GM19351 (cell line): ENCODE measurements around the gene SH3D19.
"Not testable (repeated sequence)": the region's sequence is repeated elsewhere in the genome, so short reads cannot be mapped to it uniquely, and the experiment has no call there.

Source experiments
- ATAC-seq: cut with Tn5 transposase; IDR thresholded peaks from one replicate; pipeline ENCODE4 v1.9.1; 2021; ENCODE audit warnings: mild to moderate bottlenecking, moderate library complexity; ENCODE audit not compliant: unreplicated experiment

Gene SH3D19

DNA sequence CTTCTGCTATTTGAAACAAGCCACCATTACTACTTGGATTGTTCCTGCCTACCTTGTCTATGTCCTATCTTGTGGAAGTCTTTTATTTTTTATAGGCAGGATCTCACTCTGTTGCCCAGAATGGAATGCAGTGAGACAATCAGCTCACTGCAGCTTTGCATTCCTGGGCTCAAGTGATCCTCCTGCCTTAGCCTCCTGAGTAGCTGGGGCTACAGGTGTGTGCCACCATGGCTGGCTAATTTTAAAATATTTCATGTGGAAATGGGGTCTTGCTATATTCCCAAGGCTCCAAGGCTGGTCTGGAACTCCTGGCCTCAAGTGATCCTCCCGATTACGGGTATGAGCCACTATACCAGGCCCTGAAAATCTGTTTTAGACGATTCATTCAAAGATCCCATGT lies 218.3 kb downstream of the SH3D19 start:
- no peak for ATAC-seq

DNA sequence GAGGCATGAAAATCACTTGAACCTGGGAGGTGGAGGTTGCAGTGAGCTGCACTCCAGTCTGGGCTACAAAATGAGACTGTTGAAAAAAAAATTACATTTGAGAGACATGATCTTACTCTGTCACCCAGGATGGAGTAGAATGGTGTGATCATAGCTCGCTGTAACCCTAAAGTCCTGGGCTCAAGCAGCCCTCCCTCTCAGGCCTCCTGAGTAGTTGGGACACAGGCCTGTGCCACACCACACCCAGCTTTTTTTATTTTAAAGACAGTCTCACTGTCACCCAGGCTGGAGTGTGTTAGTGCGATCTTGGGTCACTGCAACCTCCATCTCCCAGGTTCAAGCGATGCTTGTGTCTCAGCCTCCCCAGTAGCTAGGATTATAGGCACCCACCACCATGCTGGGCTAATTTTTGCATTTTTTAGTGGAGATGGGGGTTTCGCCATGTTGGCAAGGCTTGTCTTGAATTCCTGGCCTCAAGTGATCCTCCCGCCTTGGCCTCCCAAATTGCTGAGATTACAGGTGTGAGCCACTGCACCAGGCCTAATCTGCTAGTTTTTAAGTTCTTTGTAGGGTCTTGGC lies 219.9 kb downstream of the SH3D19 start:
- no peak for ATAC-seq

DNA sequence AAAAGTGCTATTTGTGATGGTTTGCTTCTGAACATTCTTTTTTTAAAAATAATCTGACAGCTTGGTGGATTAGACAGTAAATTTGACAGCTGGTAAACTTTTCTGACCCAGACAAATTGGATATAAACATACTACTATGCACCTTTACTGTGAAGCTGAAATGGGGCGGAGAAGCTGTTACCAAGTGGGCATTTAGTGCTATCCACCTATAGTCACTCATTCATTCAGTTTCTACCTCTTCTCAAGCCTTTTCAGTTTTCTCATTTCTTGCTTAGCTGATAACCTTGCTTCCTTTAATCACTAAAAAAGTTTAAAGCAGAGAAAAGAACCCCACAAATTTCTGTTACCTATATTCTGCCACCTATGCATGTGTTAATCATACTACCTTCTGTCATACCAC lies 220.8 kb downstream of the SH3D19 start:
- no peak for ATAC-seq

DNA sequence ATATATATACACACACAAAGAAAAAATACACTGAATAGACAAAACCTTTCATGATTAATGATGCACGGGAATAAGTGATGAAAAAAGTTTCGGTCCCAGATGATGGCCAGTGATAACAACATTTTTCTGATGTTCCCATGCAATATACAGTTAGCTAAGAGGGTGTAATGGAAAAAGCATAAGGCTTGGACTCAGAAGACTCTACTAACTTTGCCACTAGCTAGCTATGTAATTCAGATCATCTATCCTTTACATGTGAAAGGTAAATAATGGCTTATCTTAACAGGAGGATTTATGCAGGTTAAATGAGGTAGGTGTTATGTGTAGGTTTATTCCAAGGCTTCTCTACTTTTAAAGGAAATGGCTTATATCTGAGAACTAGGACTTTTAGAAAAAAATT lies 221.6 kb downstream of the SH3D19 start:
- ATAC-seq = no peak

DNA sequence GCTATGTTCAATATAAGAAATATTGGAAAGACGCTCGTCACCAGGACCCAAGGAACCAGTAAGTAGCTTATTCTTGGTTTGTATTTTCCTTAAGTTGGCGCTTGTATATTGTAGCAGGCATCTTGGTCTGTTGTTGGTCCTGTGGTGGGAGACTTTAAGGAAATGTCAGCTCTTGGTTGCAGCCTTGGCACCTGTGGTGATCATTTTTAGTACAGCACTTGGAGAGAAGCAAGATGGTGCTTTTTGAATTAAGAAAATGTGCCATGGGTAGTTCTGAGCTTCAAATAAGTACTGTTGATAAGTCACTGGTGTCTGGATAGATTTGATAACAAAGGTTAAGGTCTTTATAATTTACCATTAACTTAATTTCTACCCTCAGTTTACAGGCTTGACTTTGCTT lies 224.9 kb downstream of the SH3D19 start:
- ATAC-seq = no peak

DNA sequence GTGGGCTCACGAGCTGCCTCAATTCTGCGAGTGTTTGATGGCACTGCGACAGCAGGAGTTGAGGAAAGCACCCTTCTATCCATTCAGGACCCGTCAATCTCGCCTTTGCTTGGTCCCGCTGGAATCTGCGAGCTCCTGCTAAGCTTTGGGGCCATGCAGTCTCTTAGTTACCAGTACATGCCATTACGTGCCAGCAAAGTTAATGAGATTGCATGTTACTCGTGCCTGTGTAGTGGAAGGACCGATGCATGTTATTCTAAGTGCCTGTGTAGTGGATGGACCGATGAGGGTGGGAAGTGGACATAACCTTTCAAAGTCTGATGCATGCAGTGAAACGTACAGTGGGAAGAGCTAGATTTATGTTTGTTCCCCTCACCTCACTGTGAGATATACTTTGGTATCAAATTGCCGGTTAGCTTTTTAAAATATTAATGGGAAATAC lies 225.4 kb downstream of the SH3D19 start:
- no peak for ATAC-seq

DNA sequence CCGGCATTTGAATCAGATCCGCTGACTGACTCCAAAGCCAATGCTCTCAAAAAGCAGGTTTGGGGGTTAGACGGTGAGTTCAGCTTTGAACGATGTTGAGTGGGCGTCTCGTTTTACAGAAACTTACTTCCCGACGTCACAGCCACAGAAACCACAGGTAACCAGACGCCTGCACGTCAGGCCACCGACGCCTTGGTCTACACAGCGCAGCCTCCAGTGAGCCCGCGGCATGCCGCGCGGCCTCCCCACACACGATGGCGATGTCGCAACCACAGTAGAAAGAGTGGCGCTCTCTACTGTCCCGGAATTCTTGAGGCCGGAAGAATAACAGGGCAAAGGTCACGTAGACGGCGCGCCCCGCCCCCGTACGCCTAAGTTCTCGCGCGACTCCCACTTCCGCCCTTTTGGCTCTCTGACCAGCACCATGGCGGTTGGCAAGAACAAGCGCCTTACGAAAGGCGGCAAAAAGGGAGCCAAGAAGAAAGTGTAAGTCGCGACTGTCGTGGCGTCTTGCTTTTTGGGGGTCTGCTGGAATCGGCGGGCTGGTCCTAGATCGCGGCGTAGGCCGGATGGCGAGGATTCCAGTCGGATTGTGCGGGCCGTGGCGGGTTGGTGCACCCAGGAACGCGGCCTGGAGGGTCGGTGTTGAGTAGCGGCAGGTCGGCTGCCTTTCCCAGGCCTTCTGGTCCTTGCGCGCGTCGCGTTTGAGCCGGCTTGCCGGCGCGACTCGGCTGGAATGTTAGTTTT lies 226.0 kb downstream of the SH3D19 start, which contains the start of gene RPS3A:
Gene RPS3A, plus strand, starts transcription at position 400 of the 747 bp plus-strand sequence. Its CDS starts 25 bp downstream, at position 425.
- ATAC-seq = peak; percentile 86

DNA sequence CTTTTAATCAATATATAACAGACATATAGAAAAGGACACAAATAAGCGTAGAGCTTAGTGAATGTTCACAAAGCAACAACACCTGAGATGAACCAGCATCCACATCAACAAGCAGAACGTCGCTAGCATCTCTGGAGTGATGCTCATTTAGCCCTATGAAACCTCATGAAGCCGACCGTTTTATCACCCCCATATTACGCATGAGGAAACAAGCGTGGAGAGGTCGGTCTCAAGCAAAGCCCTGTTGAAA lies 226.5 kb downstream of the SH3D19 start:
- ATAC-seq = no peak

DNA sequence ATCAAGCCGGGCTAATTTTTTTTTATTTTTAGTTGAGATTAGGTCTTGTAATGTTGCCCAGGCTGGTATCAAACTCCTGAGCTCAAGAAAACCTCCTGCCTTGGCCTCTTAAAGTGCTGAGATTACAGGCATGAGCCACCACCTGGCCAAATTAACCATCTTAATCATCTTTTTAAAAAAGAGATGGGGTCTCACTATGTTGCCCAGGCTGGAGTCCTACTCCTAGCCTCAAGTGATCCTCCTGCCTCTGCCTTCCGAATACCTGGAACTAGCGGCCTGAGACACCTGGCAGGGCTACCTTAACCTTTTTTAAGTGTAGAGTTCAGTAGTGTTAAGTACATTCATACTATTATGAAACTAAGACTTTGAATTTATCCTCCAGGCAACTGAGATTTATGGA lies 227.6 kb downstream of the SH3D19 start:
- no peak for ATAC-seq

DNA sequence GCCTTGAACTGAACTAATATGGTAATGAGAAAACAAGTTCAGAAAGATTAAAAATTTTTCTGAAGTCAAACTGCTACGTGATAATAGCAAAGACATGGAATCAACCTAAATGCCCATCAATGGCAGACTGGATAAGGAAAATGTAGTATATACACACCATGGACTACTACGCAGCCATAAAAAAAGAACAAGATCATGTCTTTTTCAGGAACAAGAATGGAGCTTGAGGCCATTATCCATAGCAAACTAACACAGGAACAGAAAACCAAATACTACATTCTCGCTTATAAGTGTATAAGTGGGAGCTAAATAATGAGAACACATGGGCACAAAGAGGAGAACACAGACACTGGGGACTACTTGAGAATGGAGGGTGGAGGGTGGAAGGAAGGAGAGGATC lies 230.3 kb downstream of the SH3D19 start:
- ATAC-seq = no peak

DNA sequence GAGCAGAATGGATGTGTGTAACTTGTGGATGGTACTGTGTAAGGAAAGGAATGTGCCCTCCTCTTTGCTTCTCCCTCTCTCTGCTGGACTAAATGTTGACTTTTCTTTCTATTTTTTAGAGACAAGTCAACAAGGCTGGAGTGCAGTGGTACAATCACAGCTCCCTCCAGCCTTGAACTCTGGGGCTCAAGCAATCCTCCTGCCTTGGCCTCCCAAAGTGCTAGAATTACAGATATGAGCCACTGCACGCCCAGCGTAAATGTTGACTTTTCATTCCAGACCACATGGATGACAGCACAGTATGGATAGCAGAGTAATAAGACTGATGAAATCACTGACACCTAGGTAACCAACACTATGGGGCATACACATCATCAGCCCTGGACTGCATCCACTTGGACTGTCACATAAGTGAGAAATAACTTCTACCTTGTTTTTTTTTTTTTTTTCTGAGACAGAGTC lies 231.1 kb downstream of the SH3D19 start:
- ATAC-seq = no peak

DNA sequence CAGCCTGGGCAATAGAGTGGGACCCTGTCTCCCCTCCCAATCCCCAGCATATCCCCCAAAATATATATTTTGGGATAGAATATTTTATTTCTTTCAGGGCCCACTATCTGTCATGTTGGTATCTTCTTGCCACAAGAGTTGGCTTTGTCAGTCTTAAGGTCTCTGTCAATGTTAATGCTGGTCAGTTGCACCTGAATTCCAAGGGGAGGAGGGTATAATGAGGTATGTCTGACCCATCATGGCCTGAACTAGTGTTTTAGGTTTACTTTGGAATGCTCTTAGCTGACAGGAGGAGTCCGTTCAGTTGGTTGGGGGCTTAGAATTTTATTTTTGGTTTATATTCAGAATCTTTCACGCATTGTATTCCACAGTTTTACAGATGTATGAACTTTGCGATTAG lies 232.2 kb downstream of the SH3D19 start:
- ATAC-seq = no peak

DNA sequence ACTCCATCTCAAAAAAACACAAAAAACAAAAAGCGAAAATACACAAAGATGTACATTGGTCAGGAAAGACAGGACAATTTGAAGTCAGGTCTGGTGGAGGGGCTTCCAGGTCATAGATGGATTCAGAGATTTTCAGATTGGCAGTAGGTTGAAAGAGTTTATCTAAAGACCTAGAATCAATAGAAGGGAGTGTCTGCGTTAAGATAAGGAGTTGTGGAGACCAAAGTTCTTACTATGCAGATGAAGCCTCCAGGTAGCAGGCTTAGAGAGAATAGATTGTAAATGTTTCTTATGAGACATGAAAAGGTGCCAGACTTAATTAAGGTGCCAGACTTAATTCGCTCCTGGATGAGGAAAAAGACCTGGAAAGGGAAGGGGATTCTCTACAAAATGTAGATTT lies 232.9 kb downstream of the SH3D19 start:
- no peak for ATAC-seq

DNA sequence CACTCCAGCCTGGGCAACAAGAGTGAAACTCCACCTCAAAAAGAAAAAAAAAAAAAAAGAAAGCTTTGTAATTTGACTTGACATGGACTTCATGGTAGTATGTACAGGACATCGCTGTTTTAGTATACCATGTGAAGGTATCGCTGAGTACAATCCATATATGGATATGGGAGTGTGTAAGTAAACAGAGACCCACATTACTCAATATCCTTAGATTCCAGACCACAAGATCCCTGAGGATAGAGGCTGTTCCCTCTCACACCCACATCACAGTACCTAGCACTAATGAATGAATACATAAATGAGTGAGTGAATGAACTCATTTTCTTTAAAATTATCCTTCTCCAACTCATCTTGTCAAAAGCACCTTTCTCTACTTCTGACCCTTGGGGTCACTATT lies 234.4 kb downstream of the SH3D19 start:
- ATAC-seq = no peak

DNA sequence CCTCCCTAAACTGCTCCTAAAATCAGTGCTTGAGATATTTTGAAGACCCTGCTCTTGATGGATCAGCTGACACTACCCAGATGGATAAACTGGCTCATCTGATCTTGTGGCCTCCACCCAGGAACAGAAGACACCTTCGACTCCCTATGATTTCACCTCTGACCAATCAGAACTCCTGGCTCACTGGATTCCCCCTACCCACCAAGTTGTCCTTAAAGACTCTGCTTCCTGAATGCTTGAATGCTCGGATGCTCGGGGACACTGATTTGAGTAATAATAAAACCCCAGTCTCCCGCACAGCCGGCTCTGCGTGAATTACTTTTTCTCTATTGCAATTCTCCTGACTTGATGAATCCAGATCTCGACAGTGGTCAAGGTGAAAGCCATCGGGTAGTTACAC lies 237.9 kb downstream of the SH3D19 start:
- ATAC-seq = no peak

DNA sequence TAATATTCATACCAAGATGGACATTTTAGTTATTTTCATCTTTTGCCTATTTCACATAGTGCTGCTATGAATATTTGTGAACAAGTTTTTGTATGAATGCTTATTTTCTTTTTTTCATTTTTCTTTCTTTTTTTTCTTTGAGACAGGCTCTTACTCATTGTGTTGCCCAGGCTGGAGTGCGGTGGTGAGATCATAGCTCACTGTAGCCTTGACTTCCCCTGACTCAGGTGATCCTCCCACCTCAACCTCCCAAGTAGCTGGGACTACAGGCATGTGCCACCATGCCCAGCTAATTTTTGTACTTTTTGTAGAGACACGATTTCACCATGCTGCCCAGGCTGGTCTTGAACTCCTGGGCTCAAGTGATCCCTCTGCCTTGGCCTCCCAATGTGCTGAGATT lies 247.4 kb downstream of the SH3D19 start:
- ATAC-seq = not testable (repeated sequence)

DNA sequence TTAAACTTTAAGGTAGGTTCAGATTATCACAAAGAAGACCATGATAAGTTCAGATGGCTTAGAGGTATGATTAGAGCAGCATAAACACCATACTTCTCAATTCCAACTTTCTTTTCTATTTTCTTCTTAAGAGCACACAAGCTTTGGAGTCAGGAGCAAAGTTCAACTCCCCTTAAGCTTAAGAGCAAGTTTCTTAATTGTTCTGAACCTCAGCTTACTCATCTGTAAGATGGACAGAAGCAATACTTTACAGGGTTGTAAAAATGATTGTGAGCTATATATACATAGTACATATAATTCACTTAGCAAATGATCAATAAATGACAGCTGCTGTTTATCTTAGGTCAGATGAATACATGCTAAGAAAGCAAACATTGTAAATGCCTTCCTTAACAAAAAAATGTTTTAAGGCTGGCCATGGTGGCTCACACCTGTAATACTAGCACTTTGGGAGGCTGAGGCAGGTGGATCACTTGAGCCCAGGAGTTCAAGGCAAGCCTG lies 250.9 kb downstream of the SH3D19 start:
- ATAC-seq = no peak
